ENCODE results near the gene BRD4. TPM values are rescaled to one million over a fixed set of nuclear protein-coding genes. Genes with fewer than 3 reads are reported as not detected.

The BRD4 gene
- total RNA-seq, 1 experiment from 2014 or later = 144 TPM

- no peak overlapping the region for H4K5ac ChIP-seq (ENCODE audit: insufficient read length, low read depth, low read length)
- no peak overlapping the region for H2BK120ac ChIP-seq (ENCODE audit: low read depth, low read length, poor library complexity, severe bottlenecking)
- TF ChIP-seq CTCF (conservative IDR thresholded peaks at IDR 0.05) = no peak
- Mint-ChIP-seq H3K27ac (no peak overlapping the region), H3K4me1 (no peaks in the 10 kb centered on the region), H3K36me3 (ENCODE audit: insufficient read depth in 1 of 3, low read depth in 3 of 3) (no peaks in the 10 kb centered on the region), H3K4me3 (no peak overlapping the region), H3K9me3 (no peaks in the 10 kb centered on the region), H3K27me3 (ENCODE audit: low read depth) (no peaks in the 10 kb centered on the region; the same call in 1 of the 2 replicates)
- no peak overlapping the region for H3K27ac ChIP-seq (ENCODE audit: insufficient read length, low read depth, low read length)
- no peak overlapping the region for H4K91ac ChIP-seq (ENCODE audit: insufficient read length, low read depth, low read length)
- no peak overlapping the region for H3K4ac ChIP-seq (ENCODE audit: low read depth, low read length)
- H2AFZ ChIP-seq (ENCODE audit: low read length) = no peak overlapping the region
- H3K9ac ChIP-seq (ENCODE audit: extremely low read depth, insufficient read length, low read length) = no peak overlapping the region
- H2BK15ac ChIP-seq (ENCODE audit: low read depth, low read length) = no peak overlapping the region
- H3K14ac ChIP-seq (ENCODE audit: insufficient read depth, low read length) = no peak overlapping the region
- H3K79me2 ChIP-seq (ENCODE audit: insufficient read depth, low read length) = no peaks in the 10 kb centered on the region
- no peaks in the 10 kb centered on the region for H3K27me3 ChIP-seq (ENCODE audit: insufficient read depth, low read length)
- no peak overlapping the region for H3K23ac ChIP-seq (ENCODE audit: insufficient read length, low read depth, low read length)
- H2AK5ac ChIP-seq (ENCODE audit: insufficient read length, low read length) = no peak overlapping the region
- no peaks in the 10 kb centered on the region for H3K9me3 ChIP-seq (ENCODE audit: control insufficient read depth, low read depth, low read length)
- no peaks in the 10 kb centered on the region for H3K4me1 ChIP-seq (ENCODE audit: insufficient read depth, low read length)
- H3K23me2 ChIP-seq (ENCODE audit: insufficient read length, low read depth, low read length, poor library complexity, severe bottlenecking) = no peaks in the 10 kb centered on the region
- no peak overlapping the region for H3K18ac ChIP-seq (ENCODE audit: insufficient read length, low read depth, low read length)
- WGBS (ENCODE audit: extremely low coverage, insufficient read length, low lambda C conversion rate) = no CpG with 5 or more reads among the region's 5 CpGs
- no peak overlapping the region for H2BK20ac ChIP-seq (ENCODE audit: low read depth, low read length, poor library complexity, severe bottlenecking)
- no peak overlapping the region for H3K4me2 ChIP-seq (ENCODE audit: insufficient read depth, insufficient read length, low read length)
- no peak overlapping the region for H2BK12ac ChIP-seq (ENCODE audit: insufficient read length, low read depth, low read length)
- H4K20me1 ChIP-seq (ENCODE audit: control insufficient read depth, insufficient read depth, insufficient read length) = no peaks in the 10 kb centered on the region
- no peak overlapping the region for H2BK5ac ChIP-seq (ENCODE audit: insufficient read length, low read length)
- H3T11ph ChIP-seq (ENCODE audit: low read length) = no peak overlapping the region
- H3K56ac ChIP-seq (ENCODE audit: insufficient read length, low read depth, low read length) = no peak overlapping the region
- DNase-seq = no peak
- no peak overlapping the region for H4K8ac ChIP-seq (replicated peaks; ENCODE audit: insufficient read length, low read depth, low read length)
- no peaks in the 10 kb centered on the region for H3K79me1 ChIP-seq (ENCODE audit: insufficient read depth, low read depth, low read length, poor library complexity, severe bottlenecking)
Measured at GRCh38 chr19:15210323-15210781, 122.0 kb downstream of the BRD4 start.
